Mesenchymal stem cell (in vitro differentiated cells and primary cell): ENCODE measurements around the gene FMN1.

Source experiments
- DNase-seq: peaks from one replicate; pipeline ENCODE4 v3.0.0-alpha.2; 2013
- H2AFZ ChIP-seq: one replicate; pipeline ENCODE4 v1.6.1; 2013; ENCODE audit warnings: low read depth, mild to moderate bottlenecking, control low read depth, inconsistent platforms, low read length, moderate library complexity
- H2AK5ac ChIP-seq: 2 replicates; pipeline ENCODE4 v1.6.1; 2013; ENCODE audit warnings: low read length, moderate library complexity, mild to moderate bottlenecking, inconsistent platforms; ENCODE audit not compliant: severe bottlenecking
- H2BK120ac ChIP-seq: one replicate; pipeline ENCODE4 v1.6.1; 2013; ENCODE audit warnings: low read depth, mild to moderate bottlenecking, inconsistent platforms, low read length, moderate library complexity
- H2BK12ac ChIP-seq, 2 experiments: one replicate each; pipeline ENCODE4 v1.6.1; 2013; ENCODE audit warnings: inconsistent platforms in 2 of 2, low read length in 2 of 2, mild to moderate bottlenecking in 2 of 2, moderate library complexity in 2 of 2, control low read depth in 1 of 2
- H2BK15ac ChIP-seq: one replicate; pipeline ENCODE4 v1.6.1; 2013; ENCODE audit warnings: mild to moderate bottlenecking, low read depth, inconsistent platforms; ENCODE audit not compliant: poor library complexity, severe bottlenecking
- H2BK5ac ChIP-seq: 2 replicates; pipeline ENCODE4 v1.6.1; 2013; ENCODE audit warnings: low read depth, mild to moderate bottlenecking, low read length, control low read depth, inconsistent platforms; ENCODE audit not compliant: poor library complexity, severe bottlenecking
- H3K14ac ChIP-seq, 2 experiments: one replicate each; pipeline ENCODE4 v1.6.1; 2013; ENCODE audit warnings: inconsistent platforms in 2 of 2, low read length in 2 of 2, control low read depth in 1 of 2, mild to moderate bottlenecking in 1 of 2, moderate library complexity in 1 of 2
- H3K18ac ChIP-seq, 2 experiments: one replicate each; pipeline ENCODE4 v1.6.1; 2013; ENCODE audit warnings: inconsistent platforms in 2 of 2, low read length in 2 of 2, control low read depth in 1 of 2, low read depth in 1 of 2, mild to moderate bottlenecking in 1 of 2
- H3K23ac ChIP-seq, 2 experiments: one replicate each; pipeline ENCODE4 v1.6.1; 2013; ENCODE audit warnings: inconsistent platforms in 2 of 2, low read length in 2 of 2, mild to moderate bottlenecking in 2 of 2, moderate library complexity in 2 of 2, control low read depth in 1 of 2
- H3K27ac ChIP-seq: 2 replicates; pipeline ENCODE4 v1.5.1; 2013; ENCODE audit warnings: mild to moderate bottlenecking, moderate library complexity, low read length, control low read depth, inconsistent platforms; ENCODE audit not compliant: poor library complexity, severe bottlenecking
- H3K27me3 ChIP-seq, 2 experiments: 2 replicates each; pipeline versions ENCODE4 v1.6.1 to v1.7.0; 2013; ENCODE audit warnings: low read length in 2 of 2, mild to moderate bottlenecking in 2 of 2, moderate library complexity in 2 of 2, control low read depth in 1 of 2, inconsistent platforms in 1 of 2; ENCODE audit not compliant: control insufficient read depth in 1 of 2, insufficient read depth in 1 of 2
- H3K36me3 ChIP-seq, 2 experiments: 2 replicates each; pipeline versions ENCODE4 v1.6.1 to v1.7.0; 2013; ENCODE audit warnings: low read length in 2 of 2, control low read depth in 1 of 2, inconsistent platforms in 1 of 2, low read depth in 1 of 2, mild to moderate bottlenecking in 1 of 2; ENCODE audit not compliant: insufficient read depth in 2 of 2, control insufficient read depth in 1 of 2
- H3K4ac ChIP-seq, 2 experiments: one replicate each; pipeline ENCODE4 v1.6.1; 2013; ENCODE audit warnings: inconsistent platforms in 2 of 2, low read length in 2 of 2, mild to moderate bottlenecking in 2 of 2, moderate library complexity in 2 of 2, control low read depth in 1 of 2, low read depth in 1 of 2
- H3K4me1 ChIP-seq: 2 replicates; pipeline ENCODE4 v1.6.1; 2013; ENCODE audit warnings: low read depth, low read length, control low read depth; ENCODE audit not compliant: control insufficient read depth, insufficient read depth
- H3K4me2 ChIP-seq: 2 replicates; pipeline ENCODE4 v1.6.1; 2013; ENCODE audit warnings: low read length, mild to moderate bottlenecking, inconsistent platforms; ENCODE audit not compliant: poor library complexity, severe bottlenecking
- H3K4me3 ChIP-seq, 2 experiments: 2 replicates each; pipeline versions ENCODE4 v1.5.1 to v1.7.0; 2013; ENCODE audit warnings: low read length in 2 of 2, mild to moderate bottlenecking in 2 of 2, control low read depth in 1 of 2, low read depth in 1 of 2; ENCODE audit not compliant: insufficient read depth in 1 of 2
- H3K79me1 ChIP-seq: replicated peaks from 2 replicates; pipeline ENCODE4 v1.6.1; 2013; ENCODE audit warnings: mild to moderate bottlenecking, control low read depth, low read length, inconsistent platforms; ENCODE audit not compliant: poor library complexity, severe bottlenecking
- H3K9ac ChIP-seq: 2 replicates; pipeline ENCODE4 v1.7.0; 2013; ENCODE audit warnings: mild to moderate bottlenecking, low read length, moderate library complexity
- H3K9me3 ChIP-seq: 2 replicates; pipeline ENCODE4 v1.7.0; 2013; ENCODE audit warnings: mild to moderate bottlenecking, low read length; ENCODE audit not compliant: control insufficient read depth
- H4K8ac ChIP-seq: one replicate; pipeline ENCODE4 v1.6.1; 2013; ENCODE audit warnings: inconsistent platforms, mild to moderate bottlenecking, low read length, moderate library complexity
- H4K91ac ChIP-seq: one replicate; pipeline ENCODE4 v1.6.1; 2013; ENCODE audit warnings: mild to moderate bottlenecking, low read length, inconsistent platforms
- WGBS: methylation state at CpG from one replicate; pipeline ENCODE4 v1.1.7; 2013; ENCODE audit warnings: mixed read lengths; 5-methylcytosine and 5-hydroxymethylcytosine counted together

The FMN1 gene

GRCh38 chr15:33089878-33090757 lies 104.4 kb downstream of the FMN1 start:
- Histone ChIP-seq H2AK5ac (no peak overlapping the region), H3K79me1 (no peaks in the 10 kb centered on the region), H3K14ac (no peak overlapping the region), H3K27ac (no peak overlapping the region), H2AFZ (no peak overlapping the region), H3K27me3 (no peaks in the 10 kb centered on the region), H3K4me3 (no peak overlapping the region), H3K23ac (no peak overlapping the region), H3K36me3 (no peaks in the 10 kb centered on the region), H4K8ac (no peak overlapping the region), H3K4me1 (peaks cover 2% of the 10 kb centered on the region), H3K9me3 (no peaks in the 10 kb centered on the region), H3K4ac (peak overlapping the region in 1 of 2 experiments; percentile 30), H3K4me2 (no peak overlapping the region), H2BK120ac (no peak overlapping the region), H4K91ac (no peak overlapping the region), H2BK5ac (no peak overlapping the region), H2BK15ac (no peak overlapping the region), H2BK12ac (no peak overlapping the region), H3K9ac (no peak overlapping the region), H3K18ac (no peak overlapping the region)
- DNase-seq: peak; percentile 90
- WGBS: 41% methylated on average over 5 of the region's 5 CpGs

GRCh38 chr15:33089165-33089877 lies 105.2 kb downstream of the FMN1 start:
- DNase-seq: no peak
- Histone ChIP-seq H2AK5ac (no peak overlapping the region), H3K9ac (no peak overlapping the region), H3K4ac (no peak overlapping the region), H3K36me3 (no peaks in the 10 kb centered on the region), H3K4me3 (no peak overlapping the region), H4K8ac (no peak overlapping the region), H3K4me1 (peaks cover 2% of the 10 kb centered on the region), H2BK12ac (peak overlapping the region in 1 of 2 experiments; percentile 8), H2BK15ac (no peak overlapping the region), H3K27ac (no peak overlapping the region), H3K14ac (no peak overlapping the region), H2BK120ac (no peak overlapping the region), H3K9me3 (no peaks in the 10 kb centered on the region), H4K91ac (no peak overlapping the region), H3K18ac (peak overlapping the region in 1 of 2 experiments; percentile 34), H3K4me2 (no peak overlapping the region), H3K79me1 (no peaks in the 10 kb centered on the region), H3K27me3 (no peaks in the 10 kb centered on the region), H2AFZ (no peak overlapping the region), H2BK5ac (no peak overlapping the region), H3K23ac (no peak overlapping the region)
- WGBS: 95% methylated on average over 5 of the region's 7 CpGs

- H3K4me3 ChIP-seq: no peak overlapping the region
- H3K23ac ChIP-seq: no peak overlapping the region
- no peak overlapping the region for H2BK120ac ChIP-seq
- no peak overlapping the region for H2AK5ac ChIP-seq
- no peak overlapping the region for H3K27ac ChIP-seq
- no peaks in the 10 kb centered on the region for H3K9me3 ChIP-seq
- H3K18ac ChIP-seq: no peak overlapping the region
- peak overlapping the region; percentile 32 for H3K9ac ChIP-seq
- H3K4me2 ChIP-seq: no peak overlapping the region
- no peak overlapping the region for H2BK15ac ChIP-seq
- H2BK5ac ChIP-seq: no peak overlapping the region
- H3K4me1 ChIP-seq: no peaks in the 10 kb centered on the region
- peak; percentile 65 for DNase-seq
- no peak overlapping the region for H2AFZ ChIP-seq
- H3K79me1 ChIP-seq: no peaks in the 10 kb centered on the region
- H3K14ac ChIP-seq: no peak overlapping the region
- H4K8ac ChIP-seq: no peak overlapping the region
- no peak overlapping the region for H2BK12ac ChIP-seq
- H3K27me3 ChIP-seq: no peaks in the 10 kb centered on the region
- H3K36me3 ChIP-seq: no peaks in the 10 kb centered on the region
- H3K4ac ChIP-seq: no peak overlapping the region
- H4K91ac ChIP-seq: no peak overlapping the region
- WGBS: 40% methylated on average over 4 of the region's 4 CpGs
Observed at GRCh38 chr15:33086500-33087121, 107.9 kb downstream of the FMN1 start.

- 94% methylated on average over 4 of the region's 4 CpGs for WGBS
- H3K14ac ChIP-seq: no peak overlapping the region
- H3K4ac ChIP-seq: no peak overlapping the region
- no peaks in the 10 kb centered on the region for H3K36me3 ChIP-seq
- no peak overlapping the region for H4K8ac ChIP-seq
- no peaks in the 10 kb centered on the region for H3K27me3 ChIP-seq
- H3K9me3 ChIP-seq: no peaks in the 10 kb centered on the region
- H3K23ac ChIP-seq: no peak overlapping the region
- H3K4me1 ChIP-seq: no peaks in the 10 kb centered on the region
- DNase-seq: no peak
- no peak overlapping the region for H3K9ac ChIP-seq
- no peak overlapping the region for H2AFZ ChIP-seq
- H2BK120ac ChIP-seq: no peak overlapping the region
- H2BK15ac ChIP-seq: no peak overlapping the region
- H3K4me3 ChIP-seq: no peak overlapping the region
- peak overlapping the region; percentile 91 for H2AK5ac ChIP-seq
- H3K27ac ChIP-seq: no peak overlapping the region
- no peak overlapping the region for H4K91ac ChIP-seq
- H3K79me1 ChIP-seq: no peaks in the 10 kb centered on the region
- H2BK5ac ChIP-seq: no peak overlapping the region
- H3K18ac ChIP-seq: no peak overlapping the region
- H2BK12ac ChIP-seq: no peak overlapping the region
- H3K4me2 ChIP-seq: no peak overlapping the region
Observed at GRCh38 chr15:33084661-33085060, 109.9 kb downstream of the FMN1 start.
